Keratinocyte (primary cell): ENCODE data around the gene DLX1. TPM values are rescaled to one million over a fixed set of nuclear protein-coding genes. Genes with fewer than 3 reads are reported as not detected.

Experiments used
- DNase-seq: peaks from one replicate; pipeline ENCODE4 v3.0.0-alpha.2; 2011; ENCODE audit warnings: low read depth, missing footprints, low spot score
- FAIRE-seq: peaks from 2 replicates; lab custom pipeline; 2011; peaks lifted over from hg19 to GRCh38; lab: Jason Lieb, UNC
- H2AFZ ChIP-seq: 2 replicates; pipeline ENCODE4 v1.6.0; 2012; ENCODE audit warnings: low read length, control low read depth, inconsistent platforms; ENCODE audit not compliant: control insufficient read depth
- H3K27ac ChIP-seq: 2 replicates; pipeline ENCODE4 v1.5.1; 2011; ENCODE audit warnings: low read length; ENCODE audit not compliant: control insufficient read depth, insufficient read depth
- H3K27me3 ChIP-seq: 3 replicates; pipeline ENCODE4 v1.6.0; 2011; ENCODE audit warnings: low read length; ENCODE audit not compliant: control insufficient read depth, insufficient read depth; ENCODE audit errors: extremely low read depth
- H3K36me3 ChIP-seq, 2 experiments: 2 replicates in 1 of 2; 3 replicates in 1 of 2; pipeline ENCODE4 v1.5.1; 2011; ENCODE audit warnings: low read length in 2 of 2, mild to moderate bottlenecking in 1 of 2; ENCODE audit not compliant: control insufficient read depth in 2 of 2, insufficient read depth in 2 of 2; ENCODE audit errors: extremely low read depth in 1 of 2
- H3K4me1 ChIP-seq: 3 replicates; pipeline ENCODE4 v1.5.1; 2011; ENCODE audit warnings: low read length; ENCODE audit not compliant: control insufficient read depth, insufficient read depth; ENCODE audit errors: extremely low read depth
- H3K4me2 ChIP-seq: 3 replicates; pipeline ENCODE4 v1.6.0; 2011; ENCODE audit warnings: low read depth, low read length; ENCODE audit not compliant: control insufficient read depth, insufficient read depth; ENCODE audit errors: extremely low read depth
- H3K4me3 ChIP-seq, 3 experiments: fragments of 200-600 bp in 1 of 3; sonication (generic) in 1 of 3; 2 replicates in 2 of 3; 3 replicates in 1 of 3; pipeline ENCODE4 v1.5.1; 2011 to 2016; ENCODE audit warnings: low read length in 3 of 3, mild to moderate bottlenecking in 3 of 3, control low read depth in 2 of 3, inconsistent platforms in 1 of 3, low read depth in 1 of 3, mixed read lengths in 1 of 3, mixed run types in 1 of 3, moderate library complexity in 1 of 3; ENCODE audit not compliant: control insufficient read depth in 2 of 3, insufficient read depth in 2 of 3; ENCODE audit errors: extremely low read depth in 1 of 3
- H3K79me2 ChIP-seq: 2 replicates; pipeline ENCODE4 v1.6.0; 2012; ENCODE audit warnings: low read length; ENCODE audit not compliant: control insufficient read depth, insufficient read depth
- H3K9ac ChIP-seq: 3 replicates; pipeline ENCODE4 v1.6.0; 2011; ENCODE audit warnings: low read length; ENCODE audit not compliant: control insufficient read depth, insufficient read depth; ENCODE audit errors: extremely low read depth
- H3K9me1 ChIP-seq: 3 replicates; pipeline ENCODE4 v1.6.0; 2011; ENCODE audit warnings: low read length; ENCODE audit not compliant: control insufficient read depth, insufficient read depth; ENCODE audit errors: extremely low read depth
- H3K9me3 ChIP-seq: 2 replicates; pipeline ENCODE4 v1.5.1; 2012; ENCODE audit warnings: low read depth, low read length; ENCODE audit not compliant: control insufficient read depth
- H4K20me1 ChIP-seq: 3 replicates; pipeline ENCODE4 v1.6.0; 2011; ENCODE audit warnings: low read length; ENCODE audit not compliant: control insufficient read depth, insufficient read depth; ENCODE audit errors: extremely low read depth
- EZH2 ChIP-seq: IDR thresholded peaks from one replicate; pipeline ENCODE4 v1.6.1; 2012; ENCODE audit warnings: inconsistent platforms, mild to moderate bottlenecking, low read length, moderate library complexity
- dilution Hi-C: fragments of 300-500 bp; cut with MboI; formaldehyde crosslinking; loops from one replicate; pipeline ENCODE4 v1.7.0; 2020; ENCODE audit warnings: low sequenced_read_pairs; ENCODE audit not compliant: extremely low pct_ligation_motif_present
- polyA plus RNA-seq, 5 experiments: library from polyadenylated mRNA; depleted of rRNA in 3 of 5; stranded (reverse) in 3 of 5; stranded (forward) in 1 of 5; unstranded in 1 of 5; fragments of >200 nt; gene quantifications; 1 replicate in 1 of 5; 2 replicates in 3 of 5; 3 replicates in 1 of 5; pipeline versions ENCODE4 v1.2.1 to v1.2.3, GENCODE V29; 2011 to 2012; ENCODE audit warnings: missing spikeins in 2 of 5, low read depth in 1 of 5, low replicate concordance in 1 of 5
- TF ChIP-seq, protein P1 (sequence below), 3 experiments: IDR thresholded peaks in 1 of 3; conservative IDR thresholded peaks in 1 of 3; optimal IDR thresholded peaks in 1 of 3; 2 replicates in 2 of 3; 3 replicates in 1 of 3; pipeline versions ENCODE3 to v1.5.1; 2011; ENCODE audit warnings: low read length in 3 of 3, mild to moderate bottlenecking in 3 of 3, moderate library complexity in 2 of 3, control low read depth in 1 of 3, inconsistent platforms in 1 of 3; ENCODE audit not compliant: insufficient read depth in 2 of 3; ENCODE audit errors: extremely low read depth in 1 of 3

DLX1 gene
- polyA plus RNA-seq, 1 donor (not counting 4 experiments of a cell fraction or from before 2014, with no cell fraction given), result 0.88 TPM

DNA sequence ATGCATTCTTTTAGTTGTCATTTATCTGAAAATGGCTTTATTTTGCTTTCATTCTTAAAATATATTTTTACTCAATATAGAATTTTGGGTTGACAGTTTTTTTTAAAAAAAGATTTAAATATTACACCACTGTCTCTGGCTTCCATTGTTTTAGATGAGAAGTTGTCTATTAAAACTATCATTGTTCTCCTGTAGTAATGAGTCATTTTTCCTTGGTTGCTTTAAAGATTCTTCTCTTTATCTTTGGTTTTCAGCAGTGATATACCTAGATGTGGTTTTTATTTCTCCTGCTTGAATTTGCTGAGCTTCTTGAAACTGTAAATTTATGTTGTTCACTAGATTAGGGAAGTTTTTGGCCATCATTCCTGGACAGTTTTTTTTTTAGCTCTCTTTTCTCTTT lies 44.1 kb downstream of the DLX1 start:
- Histone ChIP-seq H3K79me2 (no peaks in the 10 kb centered on the region), H3K27me3 (no peaks in the 10 kb centered on the region), H3K4me3 (no peak overlapping the region), H4K20me1 (no peaks in the 10 kb centered on the region), H3K4me2 (no peak overlapping the region), H3K36me3 (no peaks in the 10 kb centered on the region), H2AFZ (no peak overlapping the region), H3K4me1 (no peaks in the 10 kb centered on the region), H3K9ac (no peak overlapping the region), H3K9me3 (no peaks in the 10 kb centered on the region), H3K27ac (no peak overlapping the region), H3K9me1 (no peaks in the 10 kb centered on the region)
- TF ChIP-seq, protein P1, sequence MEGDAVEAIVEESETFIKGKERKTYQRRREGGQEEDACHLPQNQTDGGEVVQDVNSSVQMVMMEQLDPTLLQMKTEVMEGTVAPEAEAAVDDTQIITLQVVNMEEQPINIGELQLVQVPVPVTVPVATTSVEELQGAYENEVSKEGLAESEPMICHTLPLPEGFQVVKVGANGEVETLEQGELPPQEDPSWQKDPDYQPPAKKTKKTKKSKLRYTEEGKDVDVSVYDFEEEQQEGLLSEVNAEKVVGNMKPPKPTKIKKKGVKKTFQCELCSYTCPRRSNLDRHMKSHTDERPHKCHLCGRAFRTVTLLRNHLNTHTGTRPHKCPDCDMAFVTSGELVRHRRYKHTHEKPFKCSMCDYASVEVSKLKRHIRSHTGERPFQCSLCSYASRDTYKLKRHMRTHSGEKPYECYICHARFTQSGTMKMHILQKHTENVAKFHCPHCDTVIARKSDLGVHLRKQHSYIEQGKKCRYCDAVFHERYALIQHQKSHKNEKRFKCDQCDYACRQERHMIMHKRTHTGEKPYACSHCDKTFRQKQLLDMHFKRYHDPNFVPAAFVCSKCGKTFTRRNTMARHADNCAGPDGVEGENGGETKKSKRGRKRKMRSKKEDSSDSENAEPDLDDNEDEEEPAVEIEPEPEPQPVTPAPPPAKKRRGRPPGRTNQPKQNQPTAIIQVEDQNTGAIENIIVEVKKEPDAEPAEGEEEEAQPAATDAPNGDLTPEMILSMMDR (optimal IDR thresholded peaks at IDR 0.05 in 1 of 3, IDR thresholded peaks at IDR 0.05 in 1 of 3, conservative IDR thresholded peaks at IDR 0.05 in 1 of 3; ENCODE audit: extremely low read depth in 1 of 3, insufficient read depth in 2 of 3, low read length in 3 of 3), result no peak
- no peak for TF ChIP-seq EZH2
- dilution Hi-C loops, result no loop called here
- FAIRE-seq, result no peak
- no peak for DNase-seq

DNA sequence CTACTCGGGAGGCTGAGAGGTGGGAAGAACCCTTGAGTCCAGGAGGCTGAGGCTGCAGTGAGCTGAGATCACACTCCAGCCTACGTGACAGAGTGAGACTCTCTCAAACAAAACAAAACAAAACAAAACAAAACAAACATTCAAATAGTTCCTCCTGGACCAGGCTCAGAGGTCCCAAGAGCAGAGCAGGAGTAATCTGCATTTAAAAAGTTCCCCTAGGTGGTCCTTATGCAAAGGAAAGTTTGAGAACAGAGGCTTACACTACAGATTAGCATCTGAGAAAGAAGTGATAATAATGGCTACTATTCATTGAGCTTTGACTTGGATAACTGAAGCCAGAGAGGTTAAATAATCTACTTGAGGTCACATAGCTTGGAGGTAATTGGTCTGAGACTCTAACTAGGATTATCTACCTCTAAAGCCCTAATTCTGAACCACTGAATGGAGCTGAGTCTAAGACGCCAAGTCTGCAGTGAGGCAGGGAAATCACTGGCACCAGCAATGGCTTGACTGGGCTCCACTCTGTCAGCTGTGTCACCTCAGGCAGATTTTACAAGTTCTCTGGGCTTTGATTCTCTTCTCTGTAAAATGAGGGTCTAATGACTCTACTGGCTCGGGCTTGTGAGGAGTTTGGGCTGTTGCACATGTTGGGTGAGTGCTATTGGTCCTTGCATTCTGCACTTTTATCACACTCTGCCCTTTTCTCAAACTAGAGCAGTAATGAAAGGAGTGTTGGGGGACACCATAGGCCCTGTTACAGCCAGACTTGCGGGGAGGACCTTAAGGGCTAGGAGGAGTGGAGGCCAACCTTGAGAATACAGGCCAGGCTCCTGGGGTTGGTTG lies 46.6 kb downstream of the DLX1 start:
- H3K4me1 ChIP-seq, result no peaks in the 10 kb centered on the region
- no peaks in the 10 kb centered on the region for H4K20me1 ChIP-seq
- no peak overlapping the region for H2AFZ ChIP-seq
- H3K79me2 ChIP-seq, result no peaks in the 10 kb centered on the region
- FAIRE-seq (no peak), DNase-seq (no peak)
- no peak overlapping the region for H3K9ac ChIP-seq
- no peaks in the 10 kb centered on the region for H3K27me3 ChIP-seq
- no peaks in the 10 kb centered on the region for H3K36me3 ChIP-seq
- H3K9me3 ChIP-seq, result no peaks in the 10 kb centered on the region
- dilution Hi-C loops, result no loop called here
- H3K27ac ChIP-seq, result no peak overlapping the region
- no peak overlapping the region for H3K4me3 ChIP-seq
- TF ChIP-seq, protein P1 (optimal IDR thresholded peaks at IDR 0.05 in 1 of 3, IDR thresholded peaks at IDR 0.05 in 1 of 3, conservative IDR thresholded peaks at IDR 0.05 in 1 of 3; ENCODE audit: extremely low read depth in 1 of 3, insufficient read depth in 2 of 3, low read length in 3 of 3), result no peak
- no peak for TF ChIP-seq EZH2
- no peak overlapping the region for H3K4me2 ChIP-seq
- H3K9me1 ChIP-seq, result no peaks in the 10 kb centered on the region
